Spleen (tissue), 11 donors: Measurements from ENCODE around the gene CCDC154. TPM values are rescaled to one million over a fixed set of nuclear protein-coding genes. Genes with fewer than 3 reads are reported as not detected.
"Not testable (repeated sequence)": the region's sequence is repeated elsewhere in the genome, so short reads cannot be mapped to it uniquely, and the experiment has no call there.

Experiments used
- DNase-seq: peaks from one replicate; pipeline ENCODE4 v3.0.0-alpha.2; 2020
- H3K27ac ChIP-seq, 8 donors: fragments of 200-600 bp; sonication (generic) in 7 of 8; 1 replicate in 4 of 8; 2 replicates in 4 of 8; pipeline versions ENCODE4 v1.5.0 to v1.8.0; 2016 to 2021; ENCODE audit warnings: inconsistent platforms in 4 of 8, mild to moderate bottlenecking in 4 of 8, moderate library complexity in 1 of 8
- H3K27me3 ChIP-seq, 7 donors: fragments of 200-600 bp; sonication (generic) in 6 of 7; replicated peaks in 1 of 7; 1 replicate in 4 of 7; 2 replicates in 3 of 7; pipeline versions ENCODE4 v1.5.0 to v1.8.0; 2016 to 2021; ENCODE audit warnings: inconsistent platforms in 3 of 7, mild to moderate bottlenecking in 1 of 7
- H3K36me3 ChIP-seq, 6 donors: fragments of 200-600 bp; sonication (generic) in 5 of 6; 1 replicate in 4 of 6; 2 replicates in 2 of 6; pipeline versions ENCODE4 v1.5.0 to v1.8.0; 2016 to 2021; ENCODE audit warnings: inconsistent platforms in 2 of 6
- H3K4me1 ChIP-seq, 6 donors: fragments of 200-600 bp; sonication (generic) in 5 of 6; 1 replicate in 3 of 6; 2 replicates in 3 of 6; pipeline versions ENCODE4 v1.5.0 to v1.8.0; 2016 to 2021; ENCODE audit warnings: inconsistent platforms in 3 of 6
- H3K4me3 ChIP-seq, 8 donors: fragments of 200-600 bp; sonication (generic) in 7 of 8; 1 replicate in 4 of 8; 2 replicates in 4 of 8; pipeline versions ENCODE4 v1.5.0 to v1.8.0; 2016 to 2021; ENCODE audit warnings: inconsistent platforms in 4 of 8, mild to moderate bottlenecking in 4 of 8, moderate library complexity in 2 of 8
- H3K9me3 ChIP-seq, 8 donors: fragments of 200-600 bp; sonication (generic) in 7 of 8; 1 replicate in 4 of 8; 2 replicates in 4 of 8; pipeline versions ENCODE4 v1.5.0 to v1.8.0; 2016 to 2021; ENCODE audit warnings: inconsistent platforms in 4 of 8
- POLR2A ChIP-seq, 3 donors: fragments of 450-650 bp; IDR thresholded peaks; one replicate each; pipeline ENCODE4 v1.5.1; 2017; ENCODE audit warnings: antibody characterized with exemption in 3 of 3, mild to moderate bottlenecking in 1 of 3
- POLR2AphosphoS5 ChIP-seq, 3 donors: sonication (generic); formaldehyde crosslinking; IDR thresholded peaks; one replicate each; pipeline ENCODE4 v1.5.1; 2017; ENCODE audit warnings: antibody characterized with exemption in 3 of 3
- WGBS, 5 donors: extraction: QIAGEN DNeasy Blood & Tissue Kit in 3 of 5; methylation state at CpG; one replicate each; pipeline versions ENCODE4 v1.1.5 to v1.1.7; 2013 to 2018; 5-methylcytosine and 5-hydroxymethylcytosine counted together
- intact Hi-C: fragments of 100-400 bp; cut with DNase I; formaldehyde crosslinking; loops from one replicate; pipeline ENCODE4 v1.15.0; 2023; ENCODE audit warnings: low total_unique reads
- polyA plus RNA-seq, 3 donors: library from polyadenylated mRNA; stranded (reverse); fragments of 200-250 nt; gene quantifications; one replicate each; pipeline ENCODE4 v1.2.1, GENCODE V29; 2013
- total RNA-seq, 7 donors: library from RNA; depleted of rRNA in 3 of 7; stranded (reverse); fragments of >200 nt in 3 of 7; fragmentation: NEBNext Ultra II Directional in 4 of 7; extraction: Animal tissue kit (Norgen Biotek cat#: 25700) in 4 of 7; gene quantifications; one replicate each; pipeline versions ENCODE4 v1.1.0 to v1.2.1, GENCODE V29; 2016 to 2021
- TF ChIP-seq, protein P1 (sequence below), 11 experiments: fragments of 200-600 bp in 7 of 11; fragments of 450-650 bp in 4 of 11; sonication (generic) in 4 of 11; IDR thresholded peaks in 8 of 11; conservative IDR thresholded peaks in 3 of 11; 1 replicate in 7 of 11; 2 replicates in 4 of 11; pipeline versions ENCODE4 v1.4.0 to v1.8.0; 2016 to 2021; ENCODE audit warnings: antibody characterized with exemption in 11 of 11, inconsistent platforms in 4 of 11, mild to moderate bottlenecking in 1 of 11
- donor health status: healthy with polysubstance abuse.
- donor health status: DM: no; HTN: no; CAD: no; lungs with moderate emphysema.
- donor health status: DM: no; HTN: no; CAD: no.
- donor health status: Bipolar disorder and iron deficiency.
- donor health status: healthy.
- donor health status: DM: no; HTN: no; CAD: no.
- donor health status: DM: yes; HTN: yes; CAD: no.

Gene CCDC154
- total and polyA plus RNA-seq, 10 donors: 1.6 to 18.2 (median 5.5) TPM

DNA sequence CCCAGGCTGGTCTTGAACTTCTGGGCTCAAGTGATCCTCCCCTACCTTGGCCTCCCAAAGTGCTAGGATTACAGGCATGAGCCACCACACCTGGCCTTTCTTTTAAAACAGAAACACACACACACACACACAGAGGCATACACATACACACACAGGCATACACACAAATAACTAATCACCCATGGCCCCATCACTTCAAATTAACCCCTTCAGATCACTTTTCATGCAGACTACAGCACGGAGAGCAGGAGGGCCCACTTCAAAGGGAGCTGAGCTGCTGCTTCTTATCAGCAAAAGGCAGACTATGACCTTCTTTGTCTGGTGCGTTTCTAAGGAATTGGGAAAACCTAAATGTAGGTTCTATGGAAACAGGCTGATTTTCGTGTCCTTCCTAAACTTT lies 28.6 kb upstream of the CCDC154 start:
- no peaks in the 10 kb centered on the region for H3K36me3 ChIP-seq
- no peaks in the 10 kb centered on the region for H3K27me3 ChIP-seq
- peaks cover 30 to 80% (median 58%) of the 10 kb centered on the region in 6 donors for H3K4me1 ChIP-seq
- intact Hi-C loops: no loop called here
- no peak overlapping the region for H3K27ac ChIP-seq
- no peak overlapping the region for H3K4me3 ChIP-seq
- no peak for DNase-seq
- TF ChIP-seq, protein P1, sequence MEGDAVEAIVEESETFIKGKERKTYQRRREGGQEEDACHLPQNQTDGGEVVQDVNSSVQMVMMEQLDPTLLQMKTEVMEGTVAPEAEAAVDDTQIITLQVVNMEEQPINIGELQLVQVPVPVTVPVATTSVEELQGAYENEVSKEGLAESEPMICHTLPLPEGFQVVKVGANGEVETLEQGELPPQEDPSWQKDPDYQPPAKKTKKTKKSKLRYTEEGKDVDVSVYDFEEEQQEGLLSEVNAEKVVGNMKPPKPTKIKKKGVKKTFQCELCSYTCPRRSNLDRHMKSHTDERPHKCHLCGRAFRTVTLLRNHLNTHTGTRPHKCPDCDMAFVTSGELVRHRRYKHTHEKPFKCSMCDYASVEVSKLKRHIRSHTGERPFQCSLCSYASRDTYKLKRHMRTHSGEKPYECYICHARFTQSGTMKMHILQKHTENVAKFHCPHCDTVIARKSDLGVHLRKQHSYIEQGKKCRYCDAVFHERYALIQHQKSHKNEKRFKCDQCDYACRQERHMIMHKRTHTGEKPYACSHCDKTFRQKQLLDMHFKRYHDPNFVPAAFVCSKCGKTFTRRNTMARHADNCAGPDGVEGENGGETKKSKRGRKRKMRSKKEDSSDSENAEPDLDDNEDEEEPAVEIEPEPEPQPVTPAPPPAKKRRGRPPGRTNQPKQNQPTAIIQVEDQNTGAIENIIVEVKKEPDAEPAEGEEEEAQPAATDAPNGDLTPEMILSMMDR (IDR thresholded peaks at IDR 0.05 in 8 of 11, conservative IDR thresholded peaks at IDR 0.05 in 3 of 11): no peak
- TF ChIP-seq POLR2AphosphoS5 (IDR thresholded peaks at IDR 0.05) (no peak), POLR2A (IDR thresholded peaks at IDR 0.05) (no peak)
- WGBS, 5 donors: 67 to 81% (median 76%) methylated on average over 3 of the region's 3 CpGs
- H3K9me3 ChIP-seq: no peaks in the 10 kb centered on the region

DNA sequence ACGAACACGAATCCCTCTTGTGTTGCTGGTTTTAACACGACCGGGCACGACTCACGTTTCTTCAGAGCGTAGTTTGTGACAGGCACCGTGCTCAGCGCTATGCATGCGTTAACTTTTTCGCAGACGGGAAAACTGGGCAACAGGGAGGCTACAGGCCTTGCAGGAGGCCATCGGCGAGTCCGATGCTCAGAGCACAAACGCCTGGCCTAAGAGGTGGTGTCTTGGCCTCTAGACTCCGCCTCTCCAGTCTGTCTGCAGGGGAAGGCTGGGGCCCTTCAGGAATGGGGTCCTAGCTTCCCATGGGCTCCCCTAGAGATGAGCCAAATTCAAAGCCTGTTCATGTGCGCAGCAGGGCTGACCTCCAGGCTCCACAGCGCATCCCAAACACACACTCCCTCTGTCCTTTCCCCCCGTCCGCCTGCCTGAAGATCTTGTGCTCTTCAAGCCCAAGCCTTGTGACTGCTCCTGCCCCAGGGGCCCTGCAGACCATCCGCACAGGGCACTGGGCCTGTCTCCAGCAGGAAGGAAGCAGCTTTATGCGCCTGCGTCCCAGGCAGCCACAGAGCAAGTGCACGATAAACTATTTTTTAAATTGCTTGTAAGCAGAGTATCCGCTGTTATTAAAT lies 27.3 kb upstream of the CCDC154 start:
- TF ChIP-seq POLR2AphosphoS5 (IDR thresholded peaks at IDR 0.05): no peak
- TF ChIP-seq, protein P1 (IDR thresholded peaks at IDR 0.05 in 8 of 11, conservative IDR thresholded peaks at IDR 0.05 in 3 of 11): no peak
- TF ChIP-seq POLR2A (IDR thresholded peaks at IDR 0.05): no peak
- Histone ChIP-seq H3K27me3 (no peaks in the 10 kb centered on the region), H3K36me3 (no peaks in the 10 kb centered on the region), H3K4me3 (peak overlapping the region in 2 of 8 donors; percentile 5 to 62), H3K27ac (peak overlapping the region in 7 of 8 donors; percentile 71 to 88 (median 80)), H3K9me3 (no peaks in the 10 kb centered on the region), H3K4me1 (peaks cover 30 to 92% (median 64%) of the 10 kb centered on the region in 6 donors)
- WGBS, 5 donors: 45 to 63% (median 55%) methylated on average over 26 of the region's 26 CpGs
- intact Hi-C loops: no loop called here
- no peak for DNase-seq

DNA sequence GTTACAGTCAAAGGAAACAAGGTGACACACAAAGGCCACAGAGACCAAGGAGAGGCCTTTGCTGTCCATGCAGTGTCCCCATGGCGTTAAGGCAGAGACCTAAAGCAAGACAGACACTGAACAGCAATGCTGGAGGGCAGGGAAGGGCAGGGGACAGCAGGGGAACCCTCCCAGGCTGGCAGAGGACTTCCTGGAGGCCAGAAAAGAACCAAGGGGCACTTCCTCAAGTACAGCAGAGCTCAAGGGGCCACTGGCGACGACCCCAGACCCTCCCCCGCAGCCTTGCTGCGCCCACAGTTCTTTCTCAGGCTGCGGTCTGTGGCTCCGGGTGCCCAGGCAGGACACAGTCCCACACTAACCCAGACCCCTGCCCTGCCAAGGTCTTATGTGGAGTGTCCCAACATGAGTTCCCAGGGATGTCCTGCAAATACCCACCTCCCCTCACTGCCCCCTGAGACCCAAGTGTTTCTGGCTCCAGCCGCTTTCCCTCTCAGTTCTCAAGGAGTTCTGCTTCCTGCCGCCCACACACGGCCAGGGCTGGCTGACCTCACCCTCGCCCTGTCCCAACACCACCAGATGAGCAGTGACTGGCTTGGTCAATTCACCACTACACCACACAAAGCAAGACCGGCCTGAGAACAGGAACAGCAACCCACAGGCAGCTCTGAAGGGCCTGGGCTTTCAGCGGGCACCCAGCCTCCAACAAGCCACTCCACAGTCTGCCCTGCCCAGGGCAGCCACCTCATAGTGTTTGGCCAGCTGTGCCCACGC lies 26.3 kb upstream of the CCDC154 start:
- Histone ChIP-seq H3K27ac (peak overlapping the region in 7 of 8 donors; percentile 71 to 88 (median 80)), H3K4me1 (peaks cover 28 to 93% (median 60%) of the 10 kb centered on the region in 6 donors), H3K36me3 (peaks cover 0 to 8% (median 0%) of the 10 kb centered on the region in 6 donors), H3K4me3 (peak overlapping the region in 3 of 8 donors; percentile 25 to 62 (median 26)), H3K27me3 (no peaks in the 10 kb centered on the region), H3K9me3 (no peaks in the 10 kb centered on the region)
- no peak for DNase-seq
- peak; percentile 66 to 76 (median 73) for TF ChIP-seq POLR2AphosphoS5 (IDR thresholded peaks at IDR 0.05)
- no peak for TF ChIP-seq POLR2A (IDR thresholded peaks at IDR 0.05)
- TF ChIP-seq, protein P1 (IDR thresholded peaks at IDR 0.05 in 8 of 11, conservative IDR thresholded peaks at IDR 0.05 in 3 of 11): no peak
- 38 to 55% (median 49%) methylated on average over 14 of the region's 14 CpGs for WGBS, 5 donors
- intact Hi-C loops: no loop called here

DNA sequence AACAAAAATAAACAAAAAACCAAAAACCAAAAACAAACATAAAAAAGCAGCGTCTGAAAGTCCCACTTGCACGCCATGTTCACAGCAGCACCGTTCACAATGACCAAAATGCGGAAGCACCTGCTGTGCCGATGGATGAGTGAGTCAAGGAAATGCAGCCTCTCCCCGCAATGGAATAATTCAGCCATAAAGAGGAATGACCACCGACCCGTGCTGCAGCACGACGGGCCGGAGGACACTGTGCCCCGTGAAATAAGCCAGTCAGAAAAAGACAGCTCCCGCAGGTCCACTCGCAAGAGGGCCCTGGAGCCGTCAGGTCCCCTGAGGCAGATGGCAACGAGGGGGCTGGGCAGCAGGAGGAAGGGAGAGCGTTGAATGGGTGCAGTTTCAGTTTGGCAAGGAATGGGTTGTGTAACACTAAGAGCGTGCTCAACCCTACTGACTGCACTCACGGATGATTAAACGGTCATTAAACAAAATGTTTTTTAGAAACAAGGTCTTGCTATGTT lies 25.4 kb upstream of the CCDC154 start:
- peaks cover 24 to 90% (median 56%) of the 10 kb centered on the region in 6 donors for H3K4me1 ChIP-seq
- WGBS, 5 donors: 43 to 77% (median 58%) methylated on average over 20 of the region's 20 CpGs
- no peak for DNase-seq

DNA sequence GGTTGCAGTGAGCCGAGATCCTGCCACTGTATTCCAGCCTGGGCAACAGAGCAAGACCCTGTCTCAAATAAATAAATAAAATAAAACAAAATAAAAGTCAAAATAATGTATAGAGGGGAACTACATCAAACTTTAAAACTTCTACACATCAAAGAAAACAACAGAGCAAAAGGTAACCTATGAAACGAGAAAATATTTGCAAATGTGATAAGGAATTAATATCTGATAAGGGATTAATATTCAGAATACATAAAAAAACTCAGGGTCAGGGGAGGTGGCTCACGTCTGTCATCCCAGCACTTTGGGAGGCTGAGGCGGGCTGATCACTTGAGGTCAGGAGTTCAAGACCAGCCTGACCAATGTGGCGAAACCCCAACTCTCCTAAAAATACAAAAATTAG lies 24.8 kb upstream of the CCDC154 start:
- DNase-seq, intact Hi-C loops, H3K9me3 ChIP-seq, H3K27me3 ChIP-seq: not testable (repeated sequence)
- WGBS, 5 donors: 66 to 88% (median 73%) methylated on average over 5 of the region's 5 CpGs
- peak overlapping the region in 1 of 8 donors; percentile 62 for H3K4me3 ChIP-seq
- H3K27ac ChIP-seq: peak overlapping the region in 6 of 8 donors; percentile 71 to 88 (median 81)
- peaks cover 24 to 85% (median 53%) of the 10 kb centered on the region in 6 donors for H3K4me1 ChIP-seq
- peaks cover 0 to 23% (median 7%) of the 10 kb centered on the region in 6 donors for H3K36me3 ChIP-seq

More for the DNA sequence above, 25.4 kb upstream of the CCDC154 start:
- TF ChIP-seq, protein P1 (IDR thresholded peaks at IDR 0.05 in 8 of 11, conservative IDR thresholded peaks at IDR 0.05 in 3 of 11): no peak
- peak in 2 of 3 donors; percentile 44 to 70 for TF ChIP-seq POLR2AphosphoS5 (IDR thresholded peaks at IDR 0.05)
- H3K36me3 ChIP-seq: peaks cover 0 to 17% (median 1%) of the 10 kb centered on the region in 6 donors
- H3K27ac ChIP-seq: peak overlapping the region; percentile 27 to 88 (median 78)
- intact Hi-C loops: no loop called here
- H3K9me3 ChIP-seq: no peaks in the 10 kb centered on the region
- H3K27me3 ChIP-seq: no peaks in the 10 kb centered on the region
- H3K4me3 ChIP-seq: peak overlapping the region in 6 of 8 donors; percentile 6 to 62 (median 22)
